Esophagus muscularis mucosa (tissue), 4 donors: ENCODE data around the gene ZNHIT3. TPM values are rescaled to one million over a fixed set of nuclear protein-coding genes. Genes with fewer than 3 reads are reported as not detected.
"Not testable (repeated sequence)": the region's sequence is repeated elsewhere in the genome, so short reads cannot be mapped to it uniquely, and the experiment has no call there.

Experiments used
- DNase-seq: peaks from one replicate; pipeline ENCODE4 v3.0.0-alpha.2; 2017; ENCODE audit errors: extremely low spot score
- H3K27ac ChIP-seq, 4 donors: fragments of 200-600 bp; sonication (generic); replicated peaks in 1 of 4; 1 replicate in 3 of 4; 2 replicates in 1 of 4; pipeline ENCODE4 v1.5.1; 2016 to 2019; ENCODE audit warnings: mild to moderate bottlenecking in 1 of 4
- H3K27me3 ChIP-seq, 4 donors: fragments of 200-600 bp; sonication (generic); one replicate each; pipeline versions ENCODE4 v1.5.1 to v1.6.0; 2016 to 2019
- H3K36me3 ChIP-seq, 4 donors: fragments of 200-600 bp; sonication (generic); one replicate each; pipeline ENCODE4 v1.5.1; 2016 to 2019
- H3K4me1 ChIP-seq, 4 donors: fragments of 200-600 bp; sonication (generic); one replicate each; pipeline ENCODE4 v1.5.1; 2016 to 2019
- H3K4me3 ChIP-seq, 4 donors: fragments of 200-600 bp; sonication (generic); 1 replicate in 2 of 4; 2 replicates in 2 of 4; pipeline ENCODE4 v1.5.1; 2016 to 2019; ENCODE audit warnings: mild to moderate bottlenecking in 4 of 4, moderate library complexity in 1 of 4
- H3K9me3 ChIP-seq, 4 donors: fragments of 200-600 bp; sonication (generic); 1 replicate in 3 of 4; 2 replicates in 1 of 4; pipeline ENCODE4 v1.5.1; 2016 to 2019
- EP300 ChIP-seq: sonication (generic); formaldehyde crosslinking; IDR thresholded peaks from one replicate; pipeline ENCODE4 v1.6.1; 2017; ENCODE audit warnings: antibody characterized with exemption
- POLR2A ChIP-seq: fragments of 450-650 bp; IDR thresholded peaks from one replicate; pipeline ENCODE4 v1.6.1; 2017; ENCODE audit warnings: antibody characterized with exemption, moderate library complexity, mild to moderate bottlenecking, low read depth
- POLR2AphosphoS5 ChIP-seq, 2 donors: sonication (generic); formaldehyde crosslinking; IDR thresholded peaks; one replicate each; pipeline ENCODE4 v1.6.1; 2017; ENCODE audit warnings: antibody characterized with exemption in 2 of 2
- WGBS: methylation state at CpG from one replicate; pipeline ENCODE4 v1.1.5; 2018; 5-methylcytosine and 5-hydroxymethylcytosine counted together
- intact Hi-C: fragments of 100-400 bp; cut with DNase I; formaldehyde crosslinking; loops from one replicate; pipeline ENCODE4 v1.15.1; 2023
- total RNA-seq, 4 donors: library from RNA; depleted of rRNA; stranded (reverse); fragments of >200 nt; gene quantifications; one replicate each; pipeline versions ENCODE4 v1.1.0 to v1.2.1, GENCODE V29; 2016
- TF ChIP-seq, protein P1 (sequence below), 3 experiments: fragments of 200-600 bp in 2 of 3; fragments of 450-650 bp in 1 of 3; sonication (generic) in 2 of 3; IDR thresholded peaks; one replicate each; pipeline ENCODE4 v1.5.1; 2017 to 2019; ENCODE audit warnings: antibody characterized with exemption in 3 of 3, mild to moderate bottlenecking in 2 of 3, moderate library complexity in 1 of 3

ZNHIT3 gene
- total RNA-seq, 4 donors from 2014 or later: 18.4 to 35.1 (median 25.8) TPM

DNA sequence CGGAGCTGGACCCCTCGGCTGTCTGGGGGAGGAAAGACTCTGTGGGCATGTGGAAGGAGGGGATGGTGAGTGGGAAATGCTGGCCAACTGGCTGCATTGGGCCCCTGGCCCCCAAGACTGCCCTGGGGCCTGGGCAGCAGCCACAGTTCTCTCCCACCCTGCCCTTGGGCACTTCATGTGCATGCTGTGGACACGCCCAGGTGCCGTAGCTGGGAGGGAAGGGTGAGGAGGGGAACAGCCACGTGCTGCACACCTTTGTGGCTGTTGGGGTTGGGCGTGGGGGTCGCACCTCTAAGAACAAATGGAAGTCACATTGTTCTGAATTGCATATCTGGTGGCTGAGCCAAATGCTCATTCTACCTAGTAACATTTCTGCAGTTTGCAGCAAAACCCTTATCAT lies 11.9 kb upstream of the ZNHIT3 start:
- Histone ChIP-seq H3K27ac (no peak overlapping the region), H3K36me3 (no peaks in the 10 kb centered on the region), H3K4me1 (no peaks in the 10 kb centered on the region), H3K27me3 (peaks cover 0 to 28% (median 0%) of the 10 kb centered on the region in 4 donors), H3K9me3 (no peaks in the 10 kb centered on the region), H3K4me3 (no peak overlapping the region)
- intact Hi-C loops: no loop called here
- 61% methylated on average over 7 of the region's 7 CpGs for WGBS
- TF ChIP-seq POLR2AphosphoS5 (IDR thresholded peaks at IDR 0.05) (no peak), EP300 (no peak)
- TF ChIP-seq, protein P1, sequence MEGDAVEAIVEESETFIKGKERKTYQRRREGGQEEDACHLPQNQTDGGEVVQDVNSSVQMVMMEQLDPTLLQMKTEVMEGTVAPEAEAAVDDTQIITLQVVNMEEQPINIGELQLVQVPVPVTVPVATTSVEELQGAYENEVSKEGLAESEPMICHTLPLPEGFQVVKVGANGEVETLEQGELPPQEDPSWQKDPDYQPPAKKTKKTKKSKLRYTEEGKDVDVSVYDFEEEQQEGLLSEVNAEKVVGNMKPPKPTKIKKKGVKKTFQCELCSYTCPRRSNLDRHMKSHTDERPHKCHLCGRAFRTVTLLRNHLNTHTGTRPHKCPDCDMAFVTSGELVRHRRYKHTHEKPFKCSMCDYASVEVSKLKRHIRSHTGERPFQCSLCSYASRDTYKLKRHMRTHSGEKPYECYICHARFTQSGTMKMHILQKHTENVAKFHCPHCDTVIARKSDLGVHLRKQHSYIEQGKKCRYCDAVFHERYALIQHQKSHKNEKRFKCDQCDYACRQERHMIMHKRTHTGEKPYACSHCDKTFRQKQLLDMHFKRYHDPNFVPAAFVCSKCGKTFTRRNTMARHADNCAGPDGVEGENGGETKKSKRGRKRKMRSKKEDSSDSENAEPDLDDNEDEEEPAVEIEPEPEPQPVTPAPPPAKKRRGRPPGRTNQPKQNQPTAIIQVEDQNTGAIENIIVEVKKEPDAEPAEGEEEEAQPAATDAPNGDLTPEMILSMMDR (IDR thresholded peaks at IDR 0.05): no peak
- DNase-seq: no peak

DNA sequence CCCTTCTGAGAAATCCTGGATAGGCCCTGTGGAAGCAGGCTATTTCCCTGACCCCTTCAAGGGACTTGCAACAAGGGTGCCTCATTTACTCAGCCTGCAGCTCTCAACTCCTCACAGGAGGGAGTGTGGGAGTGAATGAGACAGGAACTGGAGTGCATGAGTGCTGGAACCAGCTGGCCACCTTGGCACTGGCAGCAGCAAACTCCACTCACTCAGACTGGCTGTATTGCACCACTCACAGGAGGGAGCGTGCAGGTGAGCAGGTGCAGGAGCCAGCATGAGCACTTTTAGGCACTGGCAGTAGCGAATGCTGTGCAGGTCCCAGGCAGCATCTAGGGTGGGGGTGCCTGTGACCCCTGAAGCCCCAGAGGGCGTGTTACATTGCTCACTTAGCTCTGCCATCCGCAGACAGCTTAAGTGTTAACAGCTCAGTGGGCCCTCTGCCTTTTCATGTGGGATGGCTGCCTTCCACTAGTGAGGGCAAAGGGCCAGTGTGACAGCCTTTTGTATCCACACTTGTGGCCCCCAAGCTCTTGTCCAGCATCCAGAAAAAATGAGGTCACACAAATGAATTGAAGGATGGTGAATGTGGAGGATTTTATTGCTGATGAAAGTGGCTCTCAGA lies 11.0 kb upstream of the ZNHIT3 start:
- TF ChIP-seq EP300: no peak
- TF ChIP-seq, protein P1 (IDR thresholded peaks at IDR 0.05): no peak
- no peak for TF ChIP-seq POLR2A
- no peak for TF ChIP-seq POLR2AphosphoS5 (IDR thresholded peaks at IDR 0.05)
- peaks cover 0 to 24% (median 0%) of the 10 kb centered on the region in 4 donors for H3K27me3 ChIP-seq
- 69% methylated on average over 4 of the region's 4 CpGs for WGBS

DNA sequence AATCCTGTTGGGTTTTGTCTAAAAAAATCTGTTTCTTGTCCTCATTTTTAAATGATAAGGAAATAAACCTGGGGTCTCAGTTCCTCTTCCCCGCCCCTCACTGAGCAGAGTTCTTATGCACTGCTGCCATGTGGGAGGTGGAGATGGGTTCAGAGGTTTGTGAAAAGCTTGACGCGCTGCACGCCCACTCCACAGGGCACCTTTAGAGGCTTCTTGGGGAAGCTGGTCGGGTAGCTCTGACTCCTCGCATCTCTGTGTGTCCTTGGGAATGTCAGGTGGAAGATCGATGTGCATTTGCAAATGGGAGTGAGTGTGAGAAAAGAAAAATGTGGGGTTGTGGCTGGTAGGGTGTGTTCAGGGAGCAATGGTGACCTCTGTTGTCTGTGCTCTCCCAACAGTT lies 4.7 kb upstream of the ZNHIT3 start:
- Histone ChIP-seq H3K4me1 (peaks cover 13 to 24% (median 21%) of the 10 kb centered on the region in 4 donors), H3K27me3 (peaks cover 0 to 12% (median 0%) of the 10 kb centered on the region in 4 donors), H3K27ac (no peak overlapping the region), H3K36me3 (no peaks in the 10 kb centered on the region), H3K4me3 (no peak overlapping the region), H3K9me3 (no peaks in the 10 kb centered on the region)
- intact Hi-C loops: loop anchor here (2.0 to 10.0 kb wide), 2 partner anchors 297 to 513 kb away; no protein-coding TSS in a partner anchor
- 78% methylated on average over 7 of the region's 7 CpGs for WGBS
- no peak for DNase-seq
- TF ChIP-seq, protein P1 (IDR thresholded peaks at IDR 0.05): no peak
- no peak for TF ChIP-seq POLR2AphosphoS5 (IDR thresholded peaks at IDR 0.05)

More for the DNA sequence above, 11.0 kb upstream of the ZNHIT3 start:
- no peak for DNase-seq
- Histone ChIP-seq H3K4me1 (no peaks in the 10 kb centered on the region), H3K4me3 (no peak overlapping the region), H3K27ac (no peak overlapping the region), H3K9me3 (no peaks in the 10 kb centered on the region), H3K36me3 (no peaks in the 10 kb centered on the region)
- intact Hi-C loops: no loop called here

DNA sequence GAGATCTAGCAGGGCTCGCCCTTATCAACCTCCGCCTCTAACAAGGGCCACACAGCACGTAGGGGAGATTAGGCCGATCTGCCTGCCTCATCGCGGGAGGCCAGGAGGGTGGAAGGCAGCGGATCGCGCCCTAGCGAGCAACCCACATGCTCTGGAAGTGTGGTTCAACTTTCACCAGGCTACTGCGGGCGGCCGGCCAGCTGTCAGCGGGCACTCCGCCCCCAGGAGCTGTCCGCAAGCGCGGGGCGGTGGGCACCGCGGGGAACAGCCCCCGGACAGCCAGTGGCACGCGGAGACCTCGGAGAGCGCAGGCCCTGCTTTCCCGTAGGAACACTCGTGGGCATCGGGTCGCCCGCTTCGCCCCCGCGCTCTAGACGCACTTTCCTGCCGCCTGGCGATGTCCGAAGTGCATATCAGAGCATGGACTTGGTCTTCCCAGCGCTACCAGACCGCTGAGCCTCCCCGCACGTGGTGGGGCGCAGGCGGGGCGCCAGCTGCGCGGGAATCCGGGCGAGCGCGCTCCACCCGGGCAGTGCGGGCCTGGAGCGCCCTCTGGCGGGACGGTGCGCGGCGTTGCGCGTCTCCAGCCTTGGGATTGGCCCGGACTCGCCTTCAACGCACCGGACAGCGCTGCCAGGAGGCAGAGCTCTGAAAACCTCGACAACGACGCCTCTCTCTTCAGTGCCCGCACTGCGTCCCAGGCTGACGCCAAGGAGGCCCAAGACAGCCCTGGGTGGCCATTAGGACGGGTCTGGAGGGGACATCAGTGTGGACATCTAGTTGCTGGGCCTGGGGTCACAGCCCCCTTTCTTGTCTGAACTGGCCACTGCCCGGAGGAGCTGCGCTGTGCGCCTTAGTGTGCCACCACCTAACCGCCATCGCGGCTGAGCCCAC lies 3.6 kb upstream of the ZNHIT3 start:
- no peaks in the 10 kb centered on the region for H3K36me3 ChIP-seq
- H3K4me1 ChIP-seq: peaks cover 19 to 34% (median 30%) of the 10 kb centered on the region in 4 donors
- 47% methylated on average over 9 of the region's 79 CpGs for WGBS
- peak; percentile 94 for DNase-seq
- H3K4me3 ChIP-seq: peak overlapping the region; percentile 53 to 65 (median 56)
- TF ChIP-seq, protein P1 (IDR thresholded peaks at IDR 0.05): peak; percentile 86 to 98 (median 96)
- no peak for TF ChIP-seq EP300
- peak; percentile 23 to 61 for TF ChIP-seq POLR2AphosphoS5 (IDR thresholded peaks at IDR 0.05)
- no peak for TF ChIP-seq POLR2A
- intact Hi-C loops: loop anchor here (2.0 to 10.0 kb wide), 2 partner anchors 298 to 514 kb away; no protein-coding TSS in a partner anchor
- H3K9me3 ChIP-seq: no peaks in the 10 kb centered on the region
- peaks cover 0 to 7% (median 0%) of the 10 kb centered on the region in 4 donors for H3K27me3 ChIP-seq
- H3K27ac ChIP-seq: peak overlapping the region in 3 of 4 donors; percentile 36 to 44 (median 37)

DNA sequence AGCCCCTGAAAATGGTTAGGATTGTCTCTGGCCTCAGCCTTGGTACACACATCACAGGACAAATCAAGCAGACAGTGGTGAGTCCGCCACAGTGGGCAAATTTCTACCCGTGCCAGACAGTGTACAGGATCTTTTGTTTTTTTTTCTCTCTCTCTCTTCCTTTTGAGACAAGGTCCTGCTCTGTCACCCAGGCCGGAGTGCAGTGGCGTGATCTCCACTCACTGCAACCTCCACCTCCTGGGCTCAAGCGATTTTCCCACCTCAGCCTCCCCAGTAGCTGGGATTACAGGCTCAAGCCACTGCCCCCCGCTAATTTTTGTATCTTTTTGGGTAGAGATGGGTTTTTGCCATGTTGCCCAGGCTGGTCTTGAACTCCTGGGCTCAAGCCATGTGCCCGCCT lies 2.5 kb upstream of the ZNHIT3 start:
- H3K9me3 ChIP-seq, H3K36me3 ChIP-seq, DNase-seq, H3K4me3 ChIP-seq, H3K27me3 ChIP-seq, H3K27ac ChIP-seq: not testable (repeated sequence)
- WGBS: 89% methylated on average over 7 of the region's 7 CpGs
- H3K4me1 ChIP-seq: peaks cover 22 to 43% (median 40%) of the 10 kb centered on the region in 4 donors
- intact Hi-C loops: loop anchor here (10.0 kb wide), 1 partner anchor 299 kb away; no protein-coding TSS in a partner anchor
